Endothelial cell of umbilical vein (primary cell): ENCODE measurements around the gene SRRM2.

Experiments
- GATA2 ChIP-seq: IDR thresholded peaks from 2 replicates; pipeline ENCODE4 v1.7.0; 2011; ENCODE audit warnings: low read depth, mild to moderate bottlenecking, moderate library complexity, mixed read lengths, low read length; ENCODE audit not compliant: insufficient read length, insufficient read depth
- POLR2AphosphoS5 ChIP-seq: IDR thresholded peaks from 2 replicates; pipeline ENCODE4 v1.6.1; 2012; ENCODE audit warnings: low read depth, mild to moderate bottlenecking, control low read depth, low read length, moderate library complexity; ENCODE audit not compliant: insufficient read depth
- TF ChIP-seq, protein P1 (sequence below), 2 donors: IDR thresholded peaks; 1 replicate in 1 of 2; 2 replicates in 1 of 2; pipeline ENCODE4 v1.5.1; 2011; ENCODE audit warnings: low read length in 2 of 2, mild to moderate bottlenecking in 2 of 2, moderate library complexity in 2 of 2, control low read depth in 1 of 2, inconsistent platforms in 1 of 2, low read depth in 1 of 2; ENCODE audit not compliant: insufficient read depth in 1 of 2; ENCODE audit errors: extremely low read depth in 1 of 2

DNA sequence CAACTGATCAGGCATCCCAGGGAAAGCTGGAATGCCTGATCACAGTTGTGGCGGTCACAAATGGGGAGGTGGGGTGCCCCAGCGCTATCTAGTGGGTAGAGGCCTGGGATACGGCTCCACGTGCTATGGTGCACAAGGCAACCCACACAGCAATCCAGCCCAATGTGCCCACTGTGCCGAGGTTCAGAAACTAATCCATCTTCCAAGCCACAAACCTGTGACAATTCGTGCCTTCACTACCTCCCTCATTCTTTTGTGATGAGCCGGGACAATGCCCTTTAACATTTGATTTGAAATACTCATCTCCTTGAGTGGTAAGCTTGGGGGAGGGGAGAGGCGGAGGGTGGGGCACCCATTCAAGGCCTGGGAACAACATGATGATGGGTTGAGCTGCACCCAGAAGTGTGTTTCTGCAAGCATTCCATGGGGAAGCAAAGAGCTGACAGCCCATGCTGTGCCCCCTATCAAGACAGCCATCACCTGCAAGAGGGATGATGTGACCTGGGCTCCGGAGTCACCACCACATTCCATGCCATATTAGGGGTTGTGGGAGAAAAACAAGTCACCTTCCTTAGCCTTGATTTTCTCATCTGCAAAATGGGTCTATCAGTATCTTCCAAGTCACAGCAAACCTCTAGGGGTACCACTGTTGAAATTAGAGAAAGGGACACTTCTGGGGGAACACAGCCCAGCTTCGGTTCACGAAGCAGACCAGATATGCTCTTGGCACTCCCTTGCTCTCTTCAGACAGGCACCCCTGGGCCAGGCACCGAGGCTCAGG is 20.9 kb downstream of the SRRM2 start:
- TF ChIP-seq, protein P1, sequence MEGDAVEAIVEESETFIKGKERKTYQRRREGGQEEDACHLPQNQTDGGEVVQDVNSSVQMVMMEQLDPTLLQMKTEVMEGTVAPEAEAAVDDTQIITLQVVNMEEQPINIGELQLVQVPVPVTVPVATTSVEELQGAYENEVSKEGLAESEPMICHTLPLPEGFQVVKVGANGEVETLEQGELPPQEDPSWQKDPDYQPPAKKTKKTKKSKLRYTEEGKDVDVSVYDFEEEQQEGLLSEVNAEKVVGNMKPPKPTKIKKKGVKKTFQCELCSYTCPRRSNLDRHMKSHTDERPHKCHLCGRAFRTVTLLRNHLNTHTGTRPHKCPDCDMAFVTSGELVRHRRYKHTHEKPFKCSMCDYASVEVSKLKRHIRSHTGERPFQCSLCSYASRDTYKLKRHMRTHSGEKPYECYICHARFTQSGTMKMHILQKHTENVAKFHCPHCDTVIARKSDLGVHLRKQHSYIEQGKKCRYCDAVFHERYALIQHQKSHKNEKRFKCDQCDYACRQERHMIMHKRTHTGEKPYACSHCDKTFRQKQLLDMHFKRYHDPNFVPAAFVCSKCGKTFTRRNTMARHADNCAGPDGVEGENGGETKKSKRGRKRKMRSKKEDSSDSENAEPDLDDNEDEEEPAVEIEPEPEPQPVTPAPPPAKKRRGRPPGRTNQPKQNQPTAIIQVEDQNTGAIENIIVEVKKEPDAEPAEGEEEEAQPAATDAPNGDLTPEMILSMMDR (IDR thresholded peaks at IDR 0.05; ENCODE audit: extremely low read depth in 1 of 2, insufficient read depth in 1 of 2, low read depth in 1 of 2, low read length in 2 of 2), result no peak
- TF ChIP-seq POLR2AphosphoS5 (no peak), GATA2 (no peak)
